WERI-Rb-1 (cell line): ENCODE data around the gene KRT2.

ENCODE experiments used
- DNase-seq: peaks from one replicate; pipeline ENCODE4 v3.0.0-alpha.2; 2020
- H3K27ac ChIP-seq: fragments of 250-450 bp; sonication (Bioruptor Pico); 2 replicates; pipeline ENCODE4 v1.5.1; 2020; ENCODE audit warnings: mild to moderate bottlenecking, moderate library complexity
- H3K27me3 ChIP-seq: fragments of 250-450 bp; sonication (Bioruptor Pico); 2 replicates; pipeline ENCODE4 v1.5.1; 2021; ENCODE audit warnings: mild to moderate bottlenecking, low read depth, moderate library complexity; ENCODE audit not compliant: insufficient read depth, severe bottlenecking
- H3K36me3 ChIP-seq: fragments of 250-450 bp; sonication (Bioruptor Pico); 2 replicates; pipeline ENCODE4 v1.5.1; 2020; ENCODE audit warnings: mild to moderate bottlenecking, moderate library complexity
- H3K4me3 ChIP-seq: 2 replicates; pipeline ENCODE4 v1.5.1; 2011; ENCODE audit warnings: low read depth, mild to moderate bottlenecking, control low read depth, low read length
- H3K9me3 ChIP-seq: fragments of 250-450 bp; sonication (Bioruptor Pico); 2 replicates; pipeline ENCODE4 v1.5.1; 2021; ENCODE audit warnings: mild to moderate bottlenecking, moderate library complexity; ENCODE audit not compliant: severe bottlenecking
- TF ChIP-seq, protein P1 (sequence below): IDR thresholded peaks from 2 replicates; pipeline ENCODE4 v1.5.1; 2011; ENCODE audit warnings: low read depth, mild to moderate bottlenecking, control low read depth, inconsistent platforms, low read length

KRT2 gene

GRCh38 chr12:52630599-52631200 lies 21.3 kb downstream of the KRT2 start:
- H3K27ac ChIP-seq, result no peak overlapping the region
- no peak overlapping the region for H3K4me3 ChIP-seq
- H3K36me3 ChIP-seq, result no peaks in the 10 kb centered on the region
- H3K9me3 ChIP-seq, result no peaks in the 10 kb centered on the region
- TF ChIP-seq, protein P1, sequence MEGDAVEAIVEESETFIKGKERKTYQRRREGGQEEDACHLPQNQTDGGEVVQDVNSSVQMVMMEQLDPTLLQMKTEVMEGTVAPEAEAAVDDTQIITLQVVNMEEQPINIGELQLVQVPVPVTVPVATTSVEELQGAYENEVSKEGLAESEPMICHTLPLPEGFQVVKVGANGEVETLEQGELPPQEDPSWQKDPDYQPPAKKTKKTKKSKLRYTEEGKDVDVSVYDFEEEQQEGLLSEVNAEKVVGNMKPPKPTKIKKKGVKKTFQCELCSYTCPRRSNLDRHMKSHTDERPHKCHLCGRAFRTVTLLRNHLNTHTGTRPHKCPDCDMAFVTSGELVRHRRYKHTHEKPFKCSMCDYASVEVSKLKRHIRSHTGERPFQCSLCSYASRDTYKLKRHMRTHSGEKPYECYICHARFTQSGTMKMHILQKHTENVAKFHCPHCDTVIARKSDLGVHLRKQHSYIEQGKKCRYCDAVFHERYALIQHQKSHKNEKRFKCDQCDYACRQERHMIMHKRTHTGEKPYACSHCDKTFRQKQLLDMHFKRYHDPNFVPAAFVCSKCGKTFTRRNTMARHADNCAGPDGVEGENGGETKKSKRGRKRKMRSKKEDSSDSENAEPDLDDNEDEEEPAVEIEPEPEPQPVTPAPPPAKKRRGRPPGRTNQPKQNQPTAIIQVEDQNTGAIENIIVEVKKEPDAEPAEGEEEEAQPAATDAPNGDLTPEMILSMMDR, result no peak
- H3K27me3 ChIP-seq, result peaks cover 78% of the 10 kb centered on the region
- no peak for DNase-seq

GRCh38 chr12:52630008-52630500 lies 22.0 kb downstream of the KRT2 start:
- Histone ChIP-seq H3K9me3 (no peaks in the 10 kb centered on the region), H3K27ac (no peak overlapping the region), H3K27me3 (peaks cover 76% of the 10 kb centered on the region), H3K4me3 (no peak overlapping the region), H3K36me3 (no peaks in the 10 kb centered on the region)
- DNase-seq, result no peak
- TF ChIP-seq, protein P1, result no peak

GRCh38 chr12:52629281-52630007 lies 22.6 kb downstream of the KRT2 start:
- no peak for DNase-seq
- TF ChIP-seq, protein P1, result no peak
- H3K4me3 ChIP-seq, result no peak overlapping the region

GRCh38 chr12:52628841-52629240 lies 23.2 kb downstream of the KRT2 start:
- Histone ChIP-seq H3K4me3 (no peak overlapping the region), H3K27me3 (peaks cover 78% of the 10 kb centered on the region), H3K9me3 (no peaks in the 10 kb centered on the region), H3K27ac (no peak overlapping the region), H3K36me3 (no peaks in the 10 kb centered on the region)
- TF ChIP-seq, protein P1, result no peak
- DNase-seq, result no peak

More at GRCh38 chr12:52629281-52630007, 22.6 kb downstream of the KRT2 start:
- Histone ChIP-seq H3K27ac (no peak overlapping the region), H3K9me3 (no peaks in the 10 kb centered on the region), H3K36me3 (no peaks in the 10 kb centered on the region), H3K27me3 (peaks cover 78% of the 10 kb centered on the region)

- TF ChIP-seq, protein P1, result no peak
- no peak for DNase-seq
- H3K27ac ChIP-seq, result no peak overlapping the region
Measured at GRCh38 chr12:52628111-52628507, 23.9 kb downstream of the KRT2 start.

More at GRCh38 chr12:52628111-52628507, 23.9 kb downstream of the KRT2 start:
- H3K4me3 ChIP-seq, result no peak overlapping the region
- no peaks in the 10 kb centered on the region for H3K9me3 ChIP-seq
- H3K36me3 ChIP-seq, result no peaks in the 10 kb centered on the region
- H3K27me3 ChIP-seq, result peaks cover 75% of the 10 kb centered on the region
